Loucy (cell line): ENCODE results near the gene TOR1AIP1.

Experiments used
- H2AFZ ChIP-seq: fragments of 200-600 bp; sonication (generic); 2 replicates; pipeline ENCODE4 v1.6.0; 2016; ENCODE audit warnings: antibody characterized with exemption, mild to moderate bottlenecking, low read length, moderate library complexity
- H3F3A ChIP-seq: fragments of 200-600 bp; 2 replicates; pipeline ENCODE4 v1.6.0; 2016; ENCODE audit warnings: antibody characterized with exemption, low read depth, mild to moderate bottlenecking
- H3K27me3 ChIP-seq: fragments of 200-600 bp; sonication (generic); 2 replicates; pipeline ENCODE4 v1.6.1; 2014; ENCODE audit warnings: low read length, mild to moderate bottlenecking; ENCODE audit not compliant: insufficient read depth, poor library complexity, severe bottlenecking
- H3K36me3 ChIP-seq: fragments of 200-600 bp; sonication (generic); 2 replicates; pipeline ENCODE4 v1.6.1; 2016; ENCODE audit warnings: low read length; ENCODE audit not compliant: insufficient read depth
- H3K4me1 ChIP-seq: fragments of 200-600 bp; sonication (generic); 2 replicates; pipeline ENCODE4 v1.5.1; 2014; ENCODE audit warnings: low read length, mild to moderate bottlenecking; ENCODE audit not compliant: insufficient read depth, poor library complexity, severe bottlenecking
- H3K4me2 ChIP-seq: fragments of 200-600 bp; sonication (generic); 2 replicates; pipeline ENCODE4 v1.6.0; 2014; ENCODE audit warnings: antibody characterized with exemption, low read length, low read depth, mild to moderate bottlenecking; ENCODE audit not compliant: poor library complexity, severe bottlenecking
- H3K4me3 ChIP-seq: fragments of 200-600 bp; sonication (generic); 2 replicates; pipeline ENCODE4 v1.5.1; 2014; ENCODE audit warnings: low read length, mild to moderate bottlenecking, mixed read lengths; ENCODE audit not compliant: poor library complexity, severe bottlenecking
- H3K79me2 ChIP-seq: fragments of 200-600 bp; sonication (generic); 2 replicates; pipeline ENCODE4 v1.6.1; 2014; ENCODE audit warnings: low read length; ENCODE audit not compliant: insufficient read depth
- H3K9ac ChIP-seq: fragments of 200-600 bp; sonication (generic); 2 replicates; pipeline ENCODE4 v1.6.0; 2014; ENCODE audit warnings: mild to moderate bottlenecking, low read depth, low read length, moderate library complexity; ENCODE audit not compliant: poor library complexity, severe bottlenecking
- H3K9me2 ChIP-seq: fragments of 200-600 bp; sonication (generic); replicated peaks from 2 replicates; pipeline ENCODE4 v1.6.1; 2016; ENCODE audit warnings: low read depth, low read length, mixed read lengths
- H3K9me3 ChIP-seq: fragments of 200-600 bp; sonication (generic); 2 replicates; pipeline ENCODE4 v1.6.1; 2014; ENCODE audit warnings: mild to moderate bottlenecking, antibody characterized with exemption, low read length, low read depth; ENCODE audit not compliant: insufficient read depth
- H4K20me1 ChIP-seq: fragments of 200-600 bp; sonication (generic); 2 replicates; pipeline ENCODE4 v1.6.0; 2014; ENCODE audit warnings: antibody characterized with exemption, low read length, mild to moderate bottlenecking; ENCODE audit not compliant: insufficient read depth, poor library complexity, severe bottlenecking
- EZH2phosphoT487 ChIP-seq: fragments of 200-600 bp; IDR thresholded peaks from 2 replicates; pipeline ENCODE4 v1.6.1; 2018; ENCODE audit warnings: antibody characterized with exemption, mild to moderate bottlenecking, moderate library complexity, borderline replicate concordance
- TF ChIP-seq, protein P1 (sequence below): fragments of 200-600 bp; sonication (generic); conservative IDR thresholded peaks from 2 replicates; pipeline ENCODE4 v1.5.1; 2014; ENCODE audit warnings: mild to moderate bottlenecking, antibody characterized with exemption, low read length

TOR1AIP1 gene

DNA sequence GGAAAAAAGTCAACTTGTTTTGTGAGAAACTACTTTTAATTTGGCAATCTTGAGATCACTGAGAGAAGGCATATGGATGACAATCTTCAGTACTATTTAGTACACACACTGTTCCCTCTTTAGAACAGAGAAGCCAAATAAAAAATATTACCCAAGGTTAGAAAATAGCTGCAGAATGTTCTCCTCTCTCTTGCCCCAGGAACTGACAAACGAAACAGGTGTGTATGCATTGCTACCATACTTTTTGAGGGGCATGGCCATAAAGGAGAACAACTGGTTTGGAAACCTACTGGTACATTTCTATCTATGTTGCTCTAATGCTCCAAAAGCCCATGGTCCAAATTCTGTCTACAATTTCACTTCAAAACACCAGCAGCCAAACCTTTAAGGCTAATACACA lies 10.1 kb upstream of the TOR1AIP1 start:
- Histone ChIP-seq H3F3A (no peaks in the 10 kb centered on the region; the same call in 1 of the 2 replicates), H3K9me3 (no peaks in the 10 kb centered on the region), H3K9ac (peak overlapping the region; percentile 48), H2AFZ (no peak overlapping the region), H3K4me2 (peak overlapping the region; percentile 69), H3K4me3 (peak overlapping the region; percentile 41), H3K27me3 (no peaks in the 10 kb centered on the region), H3K4me1 (peaks cover 62% of the 10 kb centered on the region), H3K36me3 (peaks cover 17% of the 10 kb centered on the region; the same call in 1 of the 2 replicates), H4K20me1 (peaks cover 47% of the 10 kb centered on the region), H3K9me2 (no peaks in the 10 kb centered on the region), H3K79me2 (peaks cover 84% of the 10 kb centered on the region)
- TF ChIP-seq EZH2phosphoT487, result no peak
- TF ChIP-seq, protein P1, sequence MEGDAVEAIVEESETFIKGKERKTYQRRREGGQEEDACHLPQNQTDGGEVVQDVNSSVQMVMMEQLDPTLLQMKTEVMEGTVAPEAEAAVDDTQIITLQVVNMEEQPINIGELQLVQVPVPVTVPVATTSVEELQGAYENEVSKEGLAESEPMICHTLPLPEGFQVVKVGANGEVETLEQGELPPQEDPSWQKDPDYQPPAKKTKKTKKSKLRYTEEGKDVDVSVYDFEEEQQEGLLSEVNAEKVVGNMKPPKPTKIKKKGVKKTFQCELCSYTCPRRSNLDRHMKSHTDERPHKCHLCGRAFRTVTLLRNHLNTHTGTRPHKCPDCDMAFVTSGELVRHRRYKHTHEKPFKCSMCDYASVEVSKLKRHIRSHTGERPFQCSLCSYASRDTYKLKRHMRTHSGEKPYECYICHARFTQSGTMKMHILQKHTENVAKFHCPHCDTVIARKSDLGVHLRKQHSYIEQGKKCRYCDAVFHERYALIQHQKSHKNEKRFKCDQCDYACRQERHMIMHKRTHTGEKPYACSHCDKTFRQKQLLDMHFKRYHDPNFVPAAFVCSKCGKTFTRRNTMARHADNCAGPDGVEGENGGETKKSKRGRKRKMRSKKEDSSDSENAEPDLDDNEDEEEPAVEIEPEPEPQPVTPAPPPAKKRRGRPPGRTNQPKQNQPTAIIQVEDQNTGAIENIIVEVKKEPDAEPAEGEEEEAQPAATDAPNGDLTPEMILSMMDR, result no peak

DNA sequence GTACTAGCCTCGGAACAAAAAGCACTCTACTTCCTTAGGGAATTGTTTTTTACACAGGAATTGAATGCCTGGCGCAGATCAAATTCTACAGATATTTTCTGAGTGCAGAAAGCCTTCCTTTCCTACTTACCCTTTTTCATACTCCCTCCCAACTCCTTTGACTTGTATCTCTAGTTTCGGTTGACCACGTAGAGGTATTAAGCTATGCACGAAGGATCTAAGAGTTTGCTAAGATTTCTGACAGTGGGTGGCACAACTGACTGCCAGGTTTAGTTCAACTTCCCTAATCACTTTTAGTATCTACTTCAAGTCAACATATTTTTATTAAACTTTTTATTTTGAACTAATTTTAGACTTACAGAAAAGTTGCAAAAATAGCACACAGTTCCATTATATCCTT lies 9.5 kb upstream of the TOR1AIP1 start:
- Histone ChIP-seq H3K9ac (peak overlapping the region; percentile 48), H3K27me3 (no peaks in the 10 kb centered on the region), H3K9me3 (no peaks in the 10 kb centered on the region), H3K4me2 (peak overlapping the region; percentile 69), H3K4me3 (peak overlapping the region; percentile 41), H3K9me2 (no peaks in the 10 kb centered on the region), H3K4me1 (peaks cover 66% of the 10 kb centered on the region), H3K79me2 (peaks cover 84% of the 10 kb centered on the region), H3F3A (no peaks in the 10 kb centered on the region; the same call in 1 of the 2 replicates), H4K20me1 (peaks cover 52% of the 10 kb centered on the region), H2AFZ (no peak overlapping the region), H3K36me3 (peaks cover 11% of the 10 kb centered on the region; the same call in 1 of the 2 replicates)
- TF ChIP-seq, protein P1, result no peak
- TF ChIP-seq EZH2phosphoT487, result no peak

DNA sequence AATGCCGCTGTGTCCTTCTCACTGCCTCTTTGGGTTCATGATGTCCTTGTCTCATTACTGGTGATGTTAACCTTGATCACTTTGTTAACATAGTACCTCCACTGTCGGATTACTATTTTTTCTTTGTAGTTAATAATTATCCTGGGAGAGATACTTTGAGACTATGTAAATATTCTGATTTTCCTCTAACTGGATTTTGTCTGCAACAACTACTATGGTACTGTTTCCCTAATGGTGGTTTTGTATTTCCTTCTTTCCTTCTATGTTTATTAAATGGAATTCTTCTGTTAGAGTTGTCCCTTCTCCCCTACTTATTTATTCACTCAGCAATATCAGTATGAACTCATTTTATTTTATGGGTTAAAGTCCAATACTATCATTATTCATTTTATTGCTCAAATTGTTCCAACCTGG lies 8.6 kb upstream of the TOR1AIP1 start:
- Histone ChIP-seq H4K20me1 (peaks cover 48% of the 10 kb centered on the region), H3K79me2 (peaks cover 83% of the 10 kb centered on the region), H3K4me1 (peaks cover 72% of the 10 kb centered on the region), H3F3A (no peaks in the 10 kb centered on the region; the same call in 1 of the 2 replicates), H3K9me2 (no peaks in the 10 kb centered on the region), H3K9ac (peak overlapping the region; percentile 27), H3K4me2 (peak overlapping the region; percentile 69), H3K36me3 (peaks cover 4% of the 10 kb centered on the region; the same call in 1 of the 2 replicates), H3K9me3 (no peaks in the 10 kb centered on the region), H2AFZ (no peak overlapping the region), H3K27me3 (no peaks in the 10 kb centered on the region), H3K4me3 (peak overlapping the region; percentile 41)
- TF ChIP-seq EZH2phosphoT487, result no peak
- TF ChIP-seq, protein P1, result no peak
